ENCODE results near the gene ARGLU1.

Gene ARGLU1

GRCh38 chr13:106527445-106527801, 40.5 kb downstream of the ARGLU1 start:
- no peak overlapping the region for H3K4me2 ChIP-seq (ENCODE audit: low read depth, low read length, poor library complexity, severe bottlenecking)
- TF ChIP-seq EZH2phosphoT487 (conservative IDR thresholded peaks at IDR 0.05; ENCODE audit: low read length), result no peak
- TF ChIP-seq CTCF (IDR thresholded peaks at IDR 0.05; ENCODE audit: insufficient read depth, low read length, poor library complexity, severe bottlenecking), result no peak
- no peak overlapping the region for H3K4me3 ChIP-seq (ENCODE audit: insufficient read depth, low read length, poor library complexity, severe bottlenecking)
- H3K27me3 ChIP-seq (ENCODE audit: low read length), result no peaks in the 10 kb centered on the region
- no peaks in the 10 kb centered on the region for H3F3A ChIP-seq (ENCODE audit: insufficient read depth)
- no peak overlapping the region for H2AFZ ChIP-seq (ENCODE audit: low read depth, low read length, severe bottlenecking)
- H3K27ac ChIP-seq (ENCODE audit: low read depth, low read length), result no peak overlapping the region
- H3K9me3 ChIP-seq (ENCODE audit: insufficient read depth, low read length), result no peaks in the 10 kb centered on the region
- no peaks in the 10 kb centered on the region for H3K79me2 ChIP-seq (ENCODE audit: insufficient read depth, low read length)
- H3K9ac ChIP-seq (ENCODE audit: low read length), result no peak overlapping the region
- H3K9me2 ChIP-seq (replicated peaks; ENCODE audit: insufficient read depth, low read length), result no peaks in the 10 kb centered on the region
- no peaks in the 10 kb centered on the region for H4K20me1 ChIP-seq (ENCODE audit: low read depth, low read length)
- no peaks in the 10 kb centered on the region for H3K36me3 ChIP-seq (ENCODE audit: low read length)

- Histone ChIP-seq H3K79me2 (ENCODE audit: insufficient read depth, low read length) (no peaks in the 10 kb centered on the region), H3K9ac (ENCODE audit: low read length) (no peak overlapping the region), H3K36me3 (ENCODE audit: low read length) (no peaks in the 10 kb centered on the region), H3K27me3 (ENCODE audit: low read length) (no peaks in the 10 kb centered on the region), H3F3A (ENCODE audit: insufficient read depth) (no peaks in the 10 kb centered on the region), H3K4me3 (ENCODE audit: insufficient read depth, low read length, poor library complexity, severe bottlenecking) (no peak overlapping the region), H3K27ac (ENCODE audit: low read depth, low read length) (no peak overlapping the region), H3K4me2 (ENCODE audit: low read depth, low read length, poor library complexity, severe bottlenecking) (no peak overlapping the region), H4K20me1 (ENCODE audit: low read depth, low read length) (no peaks in the 10 kb centered on the region), H2AFZ (ENCODE audit: low read depth, low read length, severe bottlenecking) (no peak overlapping the region), H3K9me2 (replicated peaks; ENCODE audit: insufficient read depth, low read length) (no peaks in the 10 kb centered on the region), H3K9me3 (ENCODE audit: insufficient read depth, low read length) (no peaks in the 10 kb centered on the region)
- TF ChIP-seq EZH2phosphoT487 (conservative IDR thresholded peaks at IDR 0.05; ENCODE audit: low read length) (no peak), CTCF (IDR thresholded peaks at IDR 0.05; ENCODE audit: insufficient read depth, low read length, poor library complexity, severe bottlenecking) (no peak)
These were observed 41.0 kb downstream of the ARGLU1 start for GRCh38 chr13:106526738-106527444.

GRCh38 chr13:106525865-106526264, 42.1 kb downstream of the ARGLU1 start:
- Histone ChIP-seq H2AFZ (ENCODE audit: low read depth, low read length, severe bottlenecking) (no peak overlapping the region), H3K9me2 (replicated peaks; ENCODE audit: insufficient read depth, low read length) (no peaks in the 10 kb centered on the region), H3F3A (ENCODE audit: insufficient read depth) (no peaks in the 10 kb centered on the region), H3K79me2 (ENCODE audit: insufficient read depth, low read length) (no peaks in the 10 kb centered on the region), H3K27ac (ENCODE audit: low read depth, low read length) (no peak overlapping the region), H4K20me1 (ENCODE audit: low read depth, low read length) (no peaks in the 10 kb centered on the region), H3K4me2 (ENCODE audit: low read depth, low read length, poor library complexity, severe bottlenecking) (no peak overlapping the region), H3K36me3 (ENCODE audit: low read length) (no peaks in the 10 kb centered on the region), H3K9me3 (ENCODE audit: insufficient read depth, low read length) (no peaks in the 10 kb centered on the region), H3K27me3 (ENCODE audit: low read length) (no peaks in the 10 kb centered on the region), H3K9ac (ENCODE audit: low read length) (no peak overlapping the region), H3K4me3 (ENCODE audit: insufficient read depth, low read length, poor library complexity, severe bottlenecking) (no peak overlapping the region)
- TF ChIP-seq CTCF (IDR thresholded peaks at IDR 0.05; ENCODE audit: insufficient read depth, low read length, poor library complexity, severe bottlenecking), result no peak
- TF ChIP-seq EZH2phosphoT487 (conservative IDR thresholded peaks at IDR 0.05; ENCODE audit: low read length), result no peak
